ENCODE measurements around the gene EEF1AKMT2. TPM values are rescaled to one million over a fixed set of nuclear protein-coding genes. Genes with fewer than 3 reads are reported as not detected.
"Not testable (repeated sequence)": the region's sequence is repeated elsewhere in the genome, so short reads cannot be mapped to it uniquely, and the experiment has no call there.

The EEF1AKMT2 gene
- 10 to 100 TPM; 31.6 to 50.8 (median 34.8) TPM for polyA plus RNA-seq (ENCODE audit: insufficient read depth in 1 of 5, insufficient read length in 5 of 5, low replicate concordance in 1 of 5)
- long read RNA-seq, donor 1, transcript EEF1AKMT2-201 (7 exons, 1,462 nt), result major isoform, 10 of 15 reads
- long read RNA-seq, donor 1, partial matches to known transcripts, result 0 of 15 reads
- long read RNA-seq, donor 1, other reads (novel, unspliced or antisense), result 0 of 15 reads
- long read RNA-seq, donor 2, partial matches to known transcripts, result 0 of 7 reads
- long read RNA-seq, donor 2, other reads (novel, unspliced or antisense), result 0 of 7 reads
- long read RNA-seq, donor 3, partial matches to known transcripts, result 0 of 6 reads
- long read RNA-seq, donor 3, other reads (novel, unspliced or antisense), result 0 of 6 reads
- long read RNA-seq, donor 4, partial matches to known transcripts, result 0 of 4 reads
- long read RNA-seq, donor 4, other reads (novel, unspliced or antisense), result 0 of 4 reads
- long read RNA-seq, donor 5, transcript EEF1AKMT2-201 (7 exons, 1,462 nt), result major isoform, 6 of 24 reads
- long read RNA-seq, donor 5, partial matches to known transcripts, result 13 of 24 reads
- long read RNA-seq, donor 5, other reads (novel, unspliced or antisense), result 0 of 24 reads
- long read RNA-seq, donor 6, partial matches to known transcripts, result 0 of 25 reads
- long read RNA-seq, donor 6, other reads (novel, unspliced or antisense), result 16 of 25 reads
- long read RNA-seq, donor 7, partial matches to known transcripts, result 29 of 53 reads
- long read RNA-seq, donor 7, other reads (novel, unspliced or antisense), result 20 of 53 reads
- long read RNA-seq, donor 8, partial matches to known transcripts, result 0 of 2 reads
- long read RNA-seq, donor 8, other reads (novel, unspliced or antisense), result 0 of 2 reads

GRCh38 chr10:124791547-124792348 lies at the start of gene EEF1AKMT2:
Gene EEF1AKMT2 (minus strand): TSS chr10:124791887. CDS start chr10:124791833, 54 bp downstream.
- DNase-seq, result peak; percentile 89 to 92

- no peak for DNase-seq
These were observed 46.0 kb upstream of the EEF1AKMT2 start for GRCh38 chr10:124837687-124838086.

GRCh38 chr10:124831116-124831515 lies 39.4 kb upstream of the EEF1AKMT2 start:
- DNase-seq, result no peak

GRCh38 chr10:124830445-124830844 lies 38.8 kb upstream of the EEF1AKMT2 start:
- DNase-seq, result no peak

- DNase-seq, result no peak
These were observed 37.9 kb upstream of the EEF1AKMT2 start for GRCh38 chr10:124829447-124830115.

GRCh38 chr10:124827474-124827873 lies 35.8 kb upstream of the EEF1AKMT2 start:
- peak in 1 of 2 donors; percentile 2 for DNase-seq

GRCh38 chr10:124826262-124826661 lies 34.6 kb upstream of the EEF1AKMT2 start:
- no peak for DNase-seq

GRCh38 chr10:124825702-124826101 lies 34.0 kb upstream of the EEF1AKMT2 start:
- DNase-seq, result no peak

- not testable (repeated sequence) for DNase-seq
These were observed 33.2 kb upstream of the EEF1AKMT2 start for GRCh38 chr10:124824932-124825331.

GRCh38 chr10:124824507-124824906 lies 32.8 kb upstream of the EEF1AKMT2 start:
- no peak for DNase-seq

- no peak for DNase-seq
These were observed 29.8 kb upstream of the EEF1AKMT2 start for GRCh38 chr10:124821520-124821919.

- no peak for DNase-seq
These were observed 28.4 kb upstream of the EEF1AKMT2 start for GRCh38 chr10:124820121-124820520.

GRCh38 chr10:124802313-124802675 lies 10.6 kb upstream of the EEF1AKMT2 start:
- DNase-seq, result peak in 1 of 2 donors; percentile 2

GRCh38 chr10:124799211-124799610 lies 7.5 kb upstream of the EEF1AKMT2 start:
- no peak for DNase-seq

GRCh38 chr10:124798781-124799180 lies 7.1 kb upstream of the EEF1AKMT2 start:
- no peak for DNase-seq

GRCh38 chr10:124798364-124798763 lies 6.7 kb upstream of the EEF1AKMT2 start:
- no peak for DNase-seq

GRCh38 chr10:124792998-124793352 lies 1.3 kb upstream of the EEF1AKMT2 start:
- no peak for DNase-seq

GRCh38 chr10:124782900-124783299 lies 8.8 kb downstream of the EEF1AKMT2 start:
- not testable (repeated sequence) for DNase-seq

GRCh38 chr10:124768791-124769190 lies 22.9 kb downstream of the EEF1AKMT2 start:
- no peak for DNase-seq

GRCh38 chr10:124765256-124765655 lies 26.4 kb downstream of the EEF1AKMT2 start:
- DNase-seq, result no peak

GRCh38 chr10:124763267-124763666 lies 28.4 kb downstream of the EEF1AKMT2 start:
- DNase-seq, result no peak
